ENCODE measurements around the gene GLI3.

GLI3 gene

DNA sequence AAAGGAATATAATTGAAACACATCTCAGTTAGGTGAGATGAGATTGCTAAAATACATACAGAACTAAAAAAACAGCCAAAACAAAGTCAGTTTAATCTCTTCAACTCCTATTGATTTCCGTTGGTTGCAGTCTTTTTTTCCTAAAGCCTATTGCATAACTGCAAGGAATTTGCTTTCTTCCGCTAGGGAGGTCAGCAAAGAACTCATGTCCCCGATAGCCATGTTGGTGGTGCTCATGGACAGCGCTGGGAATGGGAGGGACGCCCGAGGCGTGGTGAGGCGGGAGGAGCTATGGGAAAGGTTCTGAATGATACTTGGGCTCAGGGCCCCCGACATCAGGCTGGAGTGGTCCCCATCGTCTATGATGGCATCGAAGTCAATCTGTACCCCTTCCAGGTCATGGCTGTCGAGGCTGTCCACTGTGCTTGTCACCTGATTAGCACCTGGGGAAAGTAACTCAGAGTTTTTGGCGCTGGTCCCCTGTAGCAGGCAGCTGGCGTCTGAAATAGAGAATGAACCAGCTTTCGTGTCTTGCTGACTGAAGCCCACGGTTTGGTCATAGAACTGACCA, 272.7 kb downstream of the GLI3 start:
- no peak overlapping the region for H3K4me3 ChIP-seq (ENCODE audit: low read depth, low read length)
- no peak for TF ChIP-seq CTCF (IDR thresholded peaks at IDR 0.05; ENCODE audit: low read depth, low read length)

GRCh38 chr7:41956705-41957104, 280.3 kb downstream of the GLI3 start:
- no peak overlapping the region for H3K4me3 ChIP-seq (ENCODE audit: low read depth, low read length)
- no peak for TF ChIP-seq CTCF (IDR thresholded peaks at IDR 0.05; ENCODE audit: low read depth, low read length)

DNA sequence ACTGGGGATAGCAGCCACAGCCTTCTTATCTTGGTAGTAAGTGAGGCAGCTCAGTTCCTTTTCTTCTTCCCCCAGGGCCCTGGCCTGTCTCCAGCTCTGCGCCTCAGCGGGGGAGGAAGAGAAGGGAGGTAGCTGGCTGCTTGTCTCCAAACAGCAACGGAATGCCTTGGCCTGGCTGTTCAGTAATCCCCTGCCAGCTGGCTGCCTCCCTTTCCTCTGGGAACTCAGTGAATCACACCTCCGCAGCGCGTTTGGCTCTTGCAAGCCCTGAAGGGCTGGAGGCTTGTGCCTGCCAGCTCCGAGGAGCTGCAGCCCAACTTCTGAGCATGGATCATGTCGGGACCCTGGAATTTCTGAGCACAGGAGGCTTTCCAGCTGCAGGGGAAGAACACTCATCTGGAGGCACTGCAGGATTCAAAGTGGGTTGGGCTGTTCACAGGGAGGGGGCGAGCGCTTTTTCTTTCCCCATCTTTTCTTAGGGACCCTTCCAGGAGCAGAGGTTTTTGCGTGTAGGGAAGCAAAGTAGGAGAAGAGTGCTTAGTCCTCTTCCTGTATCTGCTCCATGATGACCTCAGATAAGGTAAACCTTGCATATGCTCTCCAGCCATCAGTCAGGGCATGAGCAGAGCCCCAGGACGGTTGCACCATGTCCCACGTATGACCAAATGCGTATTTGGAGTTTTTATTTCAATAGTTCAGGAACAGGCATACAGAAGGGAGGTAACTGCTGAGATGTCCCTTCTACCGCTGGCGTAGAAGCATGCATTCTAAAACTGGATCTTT, 280.9 kb downstream of the GLI3 start:
- 0 out of 2 replicates have a peak overlapping the region, but pooled peaks have one; percentile 9 for H3K4me3 ChIP-seq (ENCODE audit: low read depth, low read length)
- no peak for TF ChIP-seq CTCF (IDR thresholded peaks at IDR 0.05; ENCODE audit: low read depth, low read length)

DNA sequence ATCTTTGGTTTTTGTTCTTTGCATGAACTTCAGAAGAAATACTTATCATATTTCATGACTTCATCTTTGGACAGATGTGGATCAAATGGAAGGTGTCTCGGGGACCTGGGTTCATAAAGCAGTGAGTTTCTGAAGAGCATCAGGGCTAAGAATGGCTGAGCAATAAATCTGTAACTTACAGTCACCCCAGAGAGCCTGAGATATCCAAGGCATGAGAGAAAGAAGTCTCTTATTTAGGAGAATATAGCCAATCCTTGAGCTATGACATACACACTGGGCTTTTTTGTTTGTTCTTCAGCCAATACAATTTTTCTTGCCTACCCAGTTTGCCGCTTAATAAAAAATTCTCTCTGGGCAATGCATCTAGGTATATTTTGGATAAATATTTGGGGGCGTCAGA, 281.6 kb downstream of the GLI3 start:
- H3K4me3 ChIP-seq (ENCODE audit: low read depth, low read length) = 0 out of 2 replicates have a peak overlapping the region, but pooled peaks have one; percentile 9
- TF ChIP-seq CTCF (IDR thresholded peaks at IDR 0.05; ENCODE audit: low read depth, low read length) = no peak

- no peak overlapping the region for H3K4me3 ChIP-seq (ENCODE audit: low read depth, low read length)
- TF ChIP-seq CTCF (IDR thresholded peaks at IDR 0.05; ENCODE audit: low read depth, low read length) = no peak
Measured at GRCh38 chr7:41954976-41955375, 282.0 kb downstream of the GLI3 start.

DNA sequence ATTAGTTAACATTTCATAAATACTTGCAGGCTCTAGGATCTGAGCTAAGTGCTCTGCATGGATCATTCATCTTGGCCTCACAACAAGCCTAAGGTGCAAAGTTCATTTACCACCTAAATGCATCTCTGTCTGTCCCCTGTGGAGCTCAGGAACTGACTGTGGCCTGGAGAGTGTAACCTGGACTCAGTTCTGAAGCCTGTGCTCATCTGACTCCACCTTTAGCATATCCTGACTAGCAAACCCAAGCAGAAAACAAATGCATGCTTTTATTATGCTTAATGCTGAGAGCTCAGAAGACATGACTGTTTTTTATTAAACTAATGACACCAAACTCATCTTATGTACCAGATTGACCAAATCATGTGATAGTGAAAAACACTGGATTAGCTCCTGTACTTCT, 288.5 kb downstream of the GLI3 start:
- H3K4me3 ChIP-seq (ENCODE audit: low read depth, low read length) = no peak overlapping the region
- no peak for TF ChIP-seq CTCF (IDR thresholded peaks at IDR 0.05; ENCODE audit: low read depth, low read length)

GRCh38 chr7:41943094-41943577, 293.9 kb downstream of the GLI3 start:
- TF ChIP-seq CTCF (IDR thresholded peaks at IDR 0.05; ENCODE audit: low read depth, low read length) = peak; percentile 97
- H3K4me3 ChIP-seq (ENCODE audit: low read depth, low read length) = peak overlapping the region; percentile 57

Measured in WI38 (cell line).